ENCODE measurements around the gene TXNDC16.

- TF ChIP-seq SUZ12 (IDR thresholded peaks at IDR 0.05) (no peak), PKNOX1 (IDR thresholded peaks at IDR 0.05) (no peak), ELF4 (IDR thresholded peaks at IDR 0.05) (no peak), ZNF384 (IDR thresholded peaks at IDR 0.05) (no peak)
Measured at GRCh38 chr14:52434955-52435354, 117.3 kb downstream of the TXNDC16 start.
